T-helper 1 cell treated with Interleukin-12 subunit alpha and Interleukin-12 subunit beta and Interleukin-4 antibody, amounts not matched to agents 30 ng/mL and 1 ng/mL, for 36 hours (primary cell): ENCODE measurements around the gene TGFBR1. TPM values are rescaled to one million over a fixed set of nuclear protein-coding genes. Genes with fewer than 3 reads are reported as not detected.

ENCODE experiments used
- intact Hi-C: fragments of 100-400 bp; cut with micrococcal nuclease; formaldehyde crosslinking; loops from one replicate; pipeline ENCODE4 v1.15.1; 2024
- total RNA-seq: library from RNA; stranded (reverse); gene quantifications from 2 replicates; pipeline ENCODE4 v1.2.3, GENCODE V29; 2022

TGFBR1 gene
- 116 and 118 TPM in 2 replicates for total RNA-seq

- intact Hi-C loops: loop anchor here (1.0 to 2.0 kb wide), 10 partner anchors 9 to 714 kb away; partner anchors contain the start of gene ALG2
These were observed at the start of gene TGFBR1 for GRCh38 chr9:99104459-99105151. Gene TGFBR1, plus strand, starts transcription at chr9:99105113. Its CDS starts 93 bp downstream, at chr9:99105206.

DNA sequence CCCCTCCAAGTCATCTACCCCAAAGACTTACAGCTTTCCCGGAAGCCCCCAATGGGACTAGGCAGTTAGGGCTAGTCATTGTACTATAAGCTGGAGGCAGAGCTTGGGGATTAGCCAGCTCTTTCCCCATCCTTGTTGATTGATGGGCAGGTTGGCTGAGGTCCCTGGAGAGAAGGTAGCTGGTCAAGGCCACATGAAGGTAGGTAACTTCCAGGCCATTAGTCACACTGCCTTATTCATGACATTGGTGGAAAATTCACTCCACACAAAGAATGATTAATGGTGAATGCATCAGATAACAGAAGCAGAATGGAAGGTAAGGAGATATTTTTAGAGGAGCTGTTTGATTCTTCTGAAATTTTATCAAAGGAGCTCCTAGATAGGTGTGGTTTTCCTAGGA is 49.5 kb upstream of the TGFBR1 start:
- intact Hi-C loops: loop anchor here (5.0 kb wide), 4 partner anchors 167 to 1297 kb away; partner anchors contain the start of genes ALG2, SEC61B, TEX10 and TRMO

DNA sequence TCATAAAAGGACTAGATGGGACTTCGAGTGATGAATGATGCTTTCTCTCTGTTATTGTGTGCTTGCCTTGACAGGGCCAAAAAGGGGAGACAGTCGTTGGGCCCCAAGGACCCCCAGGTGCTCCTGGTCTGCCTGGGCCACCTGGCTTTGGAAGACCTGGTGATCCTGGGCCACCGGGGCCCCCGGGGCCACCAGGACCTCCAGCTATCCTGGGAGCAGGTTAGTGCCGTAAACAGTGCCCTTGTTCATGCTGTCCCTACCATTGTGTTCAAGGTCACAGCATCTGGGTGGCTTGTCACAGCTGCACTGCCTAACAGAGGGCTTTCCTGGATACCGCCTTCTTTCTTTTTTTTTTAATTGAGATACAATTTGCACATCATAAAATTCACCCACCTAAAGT is 48.7 kb upstream of the TGFBR1 start:
- intact Hi-C loops: loop anchor here (5.0 kb wide), 4 partner anchors 166 to 1296 kb away; partner anchors contain the start of genes ALG2, SEC61B, TEX10 and TRMO

- intact Hi-C loops: loop anchor here (1.0 to 5.0 kb wide), 6 partner anchors 16 to 1295 kb away; partner anchors contain the start of genes ALG2, SEC61B, TEX10 and TRMO
These were observed 47.8 kb upstream of the TGFBR1 start for GRCh38 chr9:99056886-99057664.

GRCh38 chr9:99057665-99058625 is 47.0 kb upstream of the TGFBR1 start:
- intact Hi-C loops: loop anchor here (1.0 to 5.0 kb wide), 17 partner anchors 13 to 1294 kb away; partner anchors contain the start of genes ALG2, ERP44, INVS and SEC61B

- intact Hi-C loops: loop anchor here (1.0 to 5.0 kb wide), 16 partner anchors 10 to 1293 kb away; partner anchors contain the start of genes ALG2, ERP44, INVS and SEC61B
These were observed 45.7 kb upstream of the TGFBR1 start for GRCh38 chr9:99058964-99059921.

GRCh38 chr9:99060621-99061020 is 44.3 kb upstream of the TGFBR1 start:
- intact Hi-C loops: no loop called here

GRCh38 chr9:99062549-99062948 is 42.4 kb upstream of the TGFBR1 start:
- intact Hi-C loops: no loop called here

GRCh38 chr9:99063522-99063921 is 41.4 kb upstream of the TGFBR1 start:
- intact Hi-C loops: no loop called here

- intact Hi-C loops: no loop called here
These were observed 38.3 kb upstream of the TGFBR1 start for GRCh38 chr9:99066571-99066970.

DNA sequence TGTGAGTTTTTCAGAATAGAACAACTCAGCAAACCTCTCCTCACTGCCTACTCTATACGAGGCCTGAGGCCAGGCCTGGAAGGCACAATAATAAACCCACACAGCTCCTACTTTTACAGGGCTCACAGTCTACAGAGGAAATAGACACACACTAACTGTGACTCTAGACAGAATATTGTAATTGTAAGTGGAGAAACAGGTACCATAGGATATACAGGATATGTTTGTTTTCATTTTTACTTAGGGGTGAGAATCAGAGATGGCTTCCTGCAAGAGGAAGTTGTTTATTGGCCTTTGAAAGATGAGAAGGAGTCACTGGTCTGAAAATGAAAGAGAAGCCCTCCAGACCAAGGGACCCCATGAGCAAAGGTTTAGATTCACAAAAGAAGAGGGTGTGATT is 35.8 kb upstream of the TGFBR1 start:
- intact Hi-C loops: loop anchor here (1.0 kb wide), 1 partner anchor 10 kb away; no protein-coding TSS in a partner anchor

GRCh38 chr9:99069546-99069945 is 35.4 kb upstream of the TGFBR1 start:
- intact Hi-C loops: loop anchor here (1.0 kb wide), 1 partner anchor 10 kb away; no protein-coding TSS in a partner anchor

DNA sequence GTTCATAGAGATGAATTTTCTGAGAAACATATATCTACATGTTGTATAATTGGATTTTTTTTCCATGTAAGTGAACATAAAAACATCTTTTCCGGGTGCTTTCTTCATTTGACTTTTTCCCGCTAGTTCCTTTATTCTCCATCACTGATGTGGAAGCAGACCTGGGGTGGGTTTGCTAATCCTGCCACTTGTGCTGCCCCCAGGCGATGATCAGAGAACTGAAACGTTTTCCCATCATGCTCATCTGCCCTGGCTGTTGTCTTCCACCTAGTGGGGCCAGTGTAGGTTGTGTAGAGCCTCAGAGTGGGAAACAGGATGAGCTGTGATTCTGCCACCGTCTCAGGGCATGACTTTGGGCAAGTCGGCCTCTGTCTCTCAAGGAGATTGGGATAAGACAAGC is 34.2 kb upstream of the TGFBR1 start:
- intact Hi-C loops: no loop called here

- intact Hi-C loops: no loop called here
These were observed 33.4 kb upstream of the TGFBR1 start for GRCh38 chr9:99071313-99072039.

DNA sequence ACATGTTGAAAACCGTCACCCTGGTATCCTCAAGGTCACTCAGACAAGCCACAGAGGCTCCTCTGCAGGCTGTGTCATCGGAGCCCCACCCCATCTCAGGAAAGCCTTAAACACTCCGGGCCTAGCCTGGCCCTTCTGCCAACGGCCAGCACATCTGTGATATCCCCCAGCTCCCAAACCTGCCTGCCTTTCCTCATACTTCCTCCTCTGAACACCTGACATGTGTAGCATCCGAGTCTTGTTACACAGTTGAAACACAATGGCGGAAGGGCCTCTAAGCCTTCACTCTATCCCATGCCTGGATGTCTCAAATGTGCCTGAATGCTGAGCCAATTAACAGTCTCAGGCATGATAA is 32.9 kb upstream of the TGFBR1 start:
- intact Hi-C loops: no loop called here

- intact Hi-C loops: no loop called here
These were observed 31.6 kb upstream of the TGFBR1 start for GRCh38 chr9:99073347-99073746.

DNA sequence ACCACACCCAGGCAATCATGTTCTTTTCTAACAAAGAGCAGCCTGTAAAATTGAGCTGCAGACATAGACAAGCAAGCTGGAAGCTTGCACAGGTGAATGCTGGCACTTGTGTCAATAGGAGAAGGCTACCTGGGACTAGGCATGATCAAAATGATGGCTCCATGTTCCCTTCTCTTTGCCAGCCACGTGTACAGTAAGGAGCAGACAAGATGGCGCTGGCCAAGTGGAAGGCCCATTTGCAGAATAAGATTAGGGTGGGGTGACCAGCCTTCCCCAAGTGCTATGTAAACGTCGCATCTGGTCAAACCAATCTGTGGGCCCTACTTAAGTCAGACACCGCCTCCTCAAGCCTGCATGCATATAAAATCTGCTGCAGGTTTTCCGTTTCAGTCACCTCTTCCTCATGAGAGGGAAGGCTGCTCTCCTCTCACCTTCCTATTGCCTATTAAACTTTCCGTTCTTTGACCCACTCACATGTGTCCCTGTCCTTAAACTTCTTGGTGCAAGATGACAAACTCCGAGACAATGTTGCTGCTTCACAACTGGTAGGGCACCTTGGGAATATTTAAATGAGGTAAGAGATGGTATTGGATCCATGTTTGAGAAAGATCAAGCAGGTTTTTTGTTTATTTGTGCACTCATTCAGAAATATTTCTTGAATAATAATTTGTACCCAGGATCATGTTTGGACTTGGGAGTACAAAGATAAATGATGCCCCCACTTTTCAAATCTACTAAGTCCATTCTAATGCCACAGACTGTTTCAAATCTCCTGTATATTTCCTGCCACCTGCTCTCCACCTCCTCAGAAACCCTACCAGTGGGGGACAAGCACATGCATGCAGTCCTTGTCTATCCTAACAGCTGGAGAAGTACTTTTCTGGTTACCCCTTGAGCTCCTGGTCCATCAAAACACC is 30.7 kb upstream of the TGFBR1 start:
- intact Hi-C loops: no loop called here

DNA sequence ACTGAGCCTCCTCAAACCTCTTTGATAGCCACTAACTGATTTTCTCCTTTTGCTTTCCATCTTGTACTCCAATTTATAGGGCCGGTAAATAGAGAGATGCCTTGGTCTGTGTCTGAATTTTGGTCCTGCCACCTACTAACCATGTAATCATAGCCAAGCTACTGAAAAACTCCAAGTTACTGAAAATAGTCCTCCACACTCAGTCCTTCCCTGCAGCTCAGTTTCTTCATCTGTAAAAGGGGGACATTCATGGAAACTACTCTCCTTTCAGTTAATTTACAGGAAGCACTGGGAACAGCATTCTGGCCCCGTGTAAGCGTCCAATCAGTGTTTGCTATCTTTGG is 30.0 kb upstream of the TGFBR1 start:
- intact Hi-C loops: no loop called here
